KBM-7 (cell line): ENCODE measurements around the gene MYL6B.

Experiments
- DNase-seq: peaks from one replicate; pipeline ENCODE4 v3.0.0-alpha.2; 2015
- in situ Hi-C: fragments of 300-500 bp; cut with MboI; formaldehyde crosslinking; loops from 2 replicates; pipeline ENCODE4 v1.14.3; 2020; ENCODE audit warnings: low sequenced_read_pairs, low pct_unique_long_range_greater_than_20kb, mixed read lengths

The MYL6B gene

GRCh38 chr12:56120158-56120846 is 32.1 kb upstream of the MYL6B start:
- no peak for DNase-seq
- in situ Hi-C loops: no loop called here

DNA sequence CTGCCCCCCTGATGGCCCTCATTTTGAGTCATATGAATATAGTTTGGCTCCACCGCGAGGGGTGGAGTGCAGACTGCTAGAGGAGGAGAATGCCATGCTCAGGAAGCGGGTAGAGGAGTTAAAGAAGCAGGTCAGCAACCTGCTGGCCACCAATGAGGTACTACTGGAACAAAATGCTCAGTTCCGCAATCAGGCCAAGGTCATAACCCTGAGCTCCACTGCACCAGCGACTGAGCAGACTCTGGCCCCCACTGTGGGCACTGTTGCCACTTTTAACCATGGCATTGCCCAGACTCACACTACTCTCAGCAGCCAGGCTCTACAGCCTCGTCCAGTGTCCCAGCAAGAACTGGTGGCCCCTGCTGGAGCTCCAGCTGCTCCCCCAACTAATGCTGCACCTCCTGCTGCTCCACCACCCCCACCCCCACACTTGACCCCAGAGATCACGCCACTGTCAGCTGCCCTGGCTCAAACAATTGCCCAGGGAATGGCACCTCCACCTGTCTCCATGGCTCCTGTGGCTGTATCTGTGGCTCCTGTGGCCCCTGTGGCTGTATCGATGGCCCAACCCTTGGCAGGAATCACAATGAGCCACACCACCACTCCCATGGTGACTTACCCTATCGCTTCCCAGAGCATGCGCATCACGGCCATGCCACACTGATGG is 31.1 kb upstream of the MYL6B start:
- in situ Hi-C loops: no loop called here
- no peak for DNase-seq

GRCh38 chr12:56122637-56123036 is 29.8 kb upstream of the MYL6B start:
- DNase-seq: no peak
- in situ Hi-C loops: no loop called here

GRCh38 chr12:56124133-56124532 is 28.3 kb upstream of the MYL6B start:
- in situ Hi-C loops: no loop called here
- DNase-seq: no peak

DNA sequence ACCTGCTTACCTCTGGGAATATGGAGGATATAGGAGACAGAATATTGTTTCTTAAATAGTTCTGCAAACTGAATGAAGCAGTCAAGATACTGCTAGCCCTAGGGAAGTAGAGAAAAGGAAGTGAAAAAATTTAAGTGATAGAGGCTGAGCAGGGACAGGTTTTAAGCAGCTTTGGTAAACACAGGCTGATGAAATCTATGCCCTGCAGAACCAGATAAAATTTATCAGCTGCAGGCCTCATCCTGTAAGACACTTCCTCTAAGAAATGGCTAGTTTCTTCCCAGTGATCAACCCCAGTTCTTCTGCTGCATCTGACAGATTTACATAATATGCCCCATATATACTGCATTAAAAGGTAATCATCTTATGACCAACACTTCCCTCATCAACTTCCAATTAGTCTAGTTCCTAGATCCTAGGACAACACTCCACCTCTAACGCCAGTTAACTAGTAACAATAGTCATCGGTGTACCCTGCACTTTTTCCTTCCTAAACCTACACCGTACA is 25.6 kb upstream of the MYL6B start:
- DNase-seq: peak; percentile 79

GRCh38 chr12:56127485-56127887 is 24.9 kb upstream of the MYL6B start:
- DNase-seq: no peak
- in situ Hi-C loops: no loop called here

More for the DNA sequence above, 25.6 kb upstream of the MYL6B start:
- in situ Hi-C loops: no loop called here

GRCh38 chr12:56127888-56128669 is 24.3 kb upstream of the MYL6B start, which contains the start of gene ESYT1:
Gene ESYT1 (plus strand): TSS chr12:56128267. CDS start chr12:56128320, 53 bp downstream.
- in situ Hi-C loops: no loop called here
- peak; percentile 100 for DNase-seq

DNA sequence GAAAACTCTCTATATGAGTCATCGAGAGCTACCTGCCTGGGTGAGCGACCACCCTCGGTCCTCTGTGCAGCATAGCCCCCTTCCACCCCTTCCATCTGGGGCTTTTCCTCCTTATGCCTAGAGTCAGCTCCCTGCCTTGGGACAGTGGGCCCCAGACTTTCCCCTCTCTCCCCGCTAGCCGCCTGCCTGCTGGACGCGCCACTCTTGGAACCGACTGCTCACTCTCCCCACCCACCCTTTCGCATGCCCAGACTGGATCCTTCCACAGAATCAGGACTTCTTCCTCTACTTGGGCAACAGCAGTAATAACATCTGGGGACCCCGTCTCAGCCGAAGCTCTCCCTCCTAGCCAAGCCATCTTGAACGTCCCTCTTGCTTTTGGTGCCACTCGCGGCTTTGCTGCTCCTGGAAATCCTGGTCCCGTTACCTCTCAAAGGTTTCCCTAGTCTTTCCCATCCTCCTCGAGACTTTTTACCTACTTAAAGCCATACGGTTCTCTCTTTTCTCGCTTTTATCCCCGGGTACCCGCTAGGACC is 23.6 kb upstream of the MYL6B start:
- no peak for DNase-seq
- in situ Hi-C loops: no loop called here

DNA sequence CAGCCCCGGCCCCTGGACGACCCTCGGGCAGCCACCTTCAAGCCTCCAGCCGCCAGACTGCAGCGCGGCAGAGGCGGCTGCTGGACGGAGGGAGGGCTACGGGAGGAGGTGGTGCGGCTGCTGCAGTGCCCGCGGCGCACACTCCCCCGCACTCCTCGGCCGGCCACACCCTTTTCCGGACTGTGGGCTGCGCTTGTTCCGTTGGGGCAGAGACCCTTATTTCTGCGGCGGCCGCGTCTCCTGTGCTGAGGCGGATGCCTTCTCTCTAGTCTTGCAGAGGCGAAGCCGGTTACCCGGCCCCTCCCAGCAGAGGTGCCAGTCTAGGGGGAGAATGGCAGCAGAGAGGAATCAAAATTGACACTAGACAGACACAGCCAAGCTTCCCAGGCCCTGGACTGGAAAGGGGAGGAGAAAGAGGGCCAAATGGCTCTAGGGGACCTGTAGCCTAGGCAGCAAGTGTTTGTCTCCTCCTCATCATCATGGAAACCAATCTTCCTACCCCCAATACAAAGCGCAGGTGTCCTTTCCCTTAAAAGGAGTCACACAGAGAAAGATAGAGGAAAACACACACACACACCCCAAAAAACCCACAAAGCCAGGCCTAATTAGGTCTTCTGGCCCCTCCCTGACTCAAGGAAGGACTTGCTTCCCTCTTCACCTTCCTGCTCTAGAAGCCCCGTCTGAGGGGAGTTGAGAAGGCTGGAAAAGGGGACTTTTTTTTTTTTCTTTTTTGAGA is 23.0 kb upstream of the MYL6B start:
- in situ Hi-C loops: no loop called here
- DNase-seq: peak; percentile 94

- in situ Hi-C loops: no loop called here
Measured at GRCh38 chr12:56129942-56130495, 22.4 kb upstream of the MYL6B start.

GRCh38 chr12:56130876-56131275 is 21.5 kb upstream of the MYL6B start:
- in situ Hi-C loops: no loop called here
- DNase-seq: no peak

More at GRCh38 chr12:56129942-56130495, 22.4 kb upstream of the MYL6B start:
- DNase-seq: no peak

- in situ Hi-C loops: no loop called here
Measured at GRCh38 chr12:56134897-56135296, 17.5 kb upstream of the MYL6B start.

GRCh38 chr12:56137853-56138571 is 14.4 kb upstream of the MYL6B start:
- no peak for DNase-seq
- in situ Hi-C loops: no loop called here

More at GRCh38 chr12:56134897-56135296, 17.5 kb upstream of the MYL6B start:
- no peak for DNase-seq

GRCh38 chr12:56141946-56142784 is 10.2 kb upstream of the MYL6B start:
- in situ Hi-C loops: no loop called here

GRCh38 chr12:56143217-56143616 is 9.2 kb upstream of the MYL6B start:
- DNase-seq: no peak
- in situ Hi-C loops: no loop called here

More at GRCh38 chr12:56141946-56142784, 10.2 kb upstream of the MYL6B start:
- no peak for DNase-seq

GRCh38 chr12:56143870-56144269 is 8.5 kb upstream of the MYL6B start:
- DNase-seq: no peak
- in situ Hi-C loops: no loop called here

- no peak for DNase-seq
- in situ Hi-C loops: no loop called here
Measured at GRCh38 chr12:56145217-56145616, 7.2 kb upstream of the MYL6B start.
